SH-SY5Y (cell line): ENCODE measurements around the gene PPP1R1C.

Experiments used
- GATA2 ChIP-seq: IDR thresholded peaks from 2 replicates; pipeline ENCODE4 v1.6.1; 2011; ENCODE audit warnings: mild to moderate bottlenecking, low read depth, low read length
- GATA3 ChIP-seq: IDR thresholded peaks from 2 replicates; pipeline ENCODE4 v1.6.1; 2011; ENCODE audit warnings: low read depth, mild to moderate bottlenecking, low read length, moderate library complexity

GRCh38 chr2:182064019-182064778 is 78.5 kb downstream of the PPP1R1C start:
- TF ChIP-seq GATA2 (no peak), GATA3 (no peak)
